KOPT-K1 (cell line): Measurements from ENCODE around the gene HOXD3.

ENCODE experiments used
- H3K27ac ChIP-seq: fragments of 200-600 bp; sonication (generic); 2 replicates; pipeline ENCODE4 v1.5.1; 2016; ENCODE audit warnings: antibody characterized with exemption, mild to moderate bottlenecking, low read depth, low read length; ENCODE audit not compliant: poor library complexity, severe bottlenecking
- H3K36me3 ChIP-seq: fragments of 200-600 bp; sonication (generic); 2 replicates; pipeline ENCODE4 v1.5.1; 2017; ENCODE audit warnings: antibody characterized with exemption, mild to moderate bottlenecking, low read length, moderate library complexity; ENCODE audit not compliant: insufficient read depth
- H3K9me3 ChIP-seq: fragments of 200-600 bp; sonication (generic); 2 replicates; pipeline ENCODE4 v1.5.1; 2017; ENCODE audit warnings: antibody characterized with exemption, low read length, mild to moderate bottlenecking; ENCODE audit not compliant: insufficient read depth, poor library complexity, severe bottlenecking

The HOXD3 gene

DNA sequence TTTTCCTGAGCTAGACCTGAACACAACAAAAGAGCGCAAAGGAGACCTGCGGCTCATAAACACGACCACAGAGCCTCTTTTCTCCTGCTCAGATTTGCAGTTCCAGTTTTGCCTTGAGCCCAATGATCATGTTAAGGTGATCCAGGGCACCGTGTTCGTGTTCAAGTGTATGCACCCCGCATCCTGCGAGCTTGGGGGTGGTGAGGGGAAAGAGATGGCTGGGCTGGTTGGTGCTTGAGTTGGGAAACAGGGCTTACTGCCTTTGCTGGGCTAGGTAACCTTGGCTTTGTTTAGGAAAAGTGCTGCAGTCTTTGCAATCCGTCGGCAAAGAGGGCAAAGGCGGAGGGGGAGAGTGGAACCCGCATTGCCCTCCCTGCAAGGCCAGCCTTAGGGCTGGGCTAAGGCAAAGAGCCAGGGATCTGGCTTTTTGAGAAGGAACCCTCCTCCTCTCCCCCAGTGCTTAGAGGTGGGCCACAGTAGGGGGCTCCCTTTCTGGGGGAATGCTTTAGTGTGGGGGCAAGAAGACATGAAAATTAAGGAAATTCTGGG is 39.2 kb upstream of the HOXD3 start:
- Histone ChIP-seq H3K36me3 (no peaks in the 10 kb centered on the region), H3K27ac (no peak overlapping the region), H3K9me3 (no peaks in the 10 kb centered on the region)

DNA sequence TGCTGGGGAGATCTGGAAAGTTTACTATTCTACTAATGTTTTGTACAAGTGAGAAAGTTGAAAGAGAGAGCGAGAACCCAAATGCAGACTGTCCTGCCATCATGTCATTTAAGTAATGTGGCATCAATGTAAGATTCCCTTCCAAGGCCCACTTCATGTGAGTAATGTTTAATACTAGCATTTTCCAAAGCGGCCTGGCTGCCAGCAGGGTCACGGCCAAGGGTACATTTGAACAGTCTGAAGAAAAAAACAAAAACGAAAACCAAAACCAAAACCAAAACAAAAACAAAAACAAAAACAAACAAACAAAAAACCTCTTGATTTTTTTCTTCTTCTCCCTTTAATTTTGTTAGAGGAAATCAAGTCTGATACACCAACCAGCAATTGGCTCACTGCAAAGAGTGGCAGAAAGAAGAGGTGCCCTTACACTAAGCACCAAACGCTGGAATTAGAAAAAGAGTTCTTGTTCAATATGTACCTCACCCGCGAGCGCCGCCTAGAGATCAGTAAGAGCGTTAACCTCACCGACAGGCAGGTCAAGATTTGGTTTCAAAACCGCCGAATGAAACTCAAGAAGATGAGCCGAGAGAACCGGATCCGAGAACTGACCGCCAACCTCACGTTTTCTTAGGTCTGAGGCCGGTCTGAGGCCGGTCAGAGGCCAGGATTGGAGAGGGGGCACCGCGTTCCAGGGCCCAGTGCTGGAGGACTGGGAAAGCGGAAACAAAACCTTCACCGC is 38.3 kb upstream of the HOXD3 start:
- H3K27ac ChIP-seq: no peak overlapping the region
- H3K9me3 ChIP-seq: no peaks in the 10 kb centered on the region
- no peaks in the 10 kb centered on the region for H3K36me3 ChIP-seq

DNA sequence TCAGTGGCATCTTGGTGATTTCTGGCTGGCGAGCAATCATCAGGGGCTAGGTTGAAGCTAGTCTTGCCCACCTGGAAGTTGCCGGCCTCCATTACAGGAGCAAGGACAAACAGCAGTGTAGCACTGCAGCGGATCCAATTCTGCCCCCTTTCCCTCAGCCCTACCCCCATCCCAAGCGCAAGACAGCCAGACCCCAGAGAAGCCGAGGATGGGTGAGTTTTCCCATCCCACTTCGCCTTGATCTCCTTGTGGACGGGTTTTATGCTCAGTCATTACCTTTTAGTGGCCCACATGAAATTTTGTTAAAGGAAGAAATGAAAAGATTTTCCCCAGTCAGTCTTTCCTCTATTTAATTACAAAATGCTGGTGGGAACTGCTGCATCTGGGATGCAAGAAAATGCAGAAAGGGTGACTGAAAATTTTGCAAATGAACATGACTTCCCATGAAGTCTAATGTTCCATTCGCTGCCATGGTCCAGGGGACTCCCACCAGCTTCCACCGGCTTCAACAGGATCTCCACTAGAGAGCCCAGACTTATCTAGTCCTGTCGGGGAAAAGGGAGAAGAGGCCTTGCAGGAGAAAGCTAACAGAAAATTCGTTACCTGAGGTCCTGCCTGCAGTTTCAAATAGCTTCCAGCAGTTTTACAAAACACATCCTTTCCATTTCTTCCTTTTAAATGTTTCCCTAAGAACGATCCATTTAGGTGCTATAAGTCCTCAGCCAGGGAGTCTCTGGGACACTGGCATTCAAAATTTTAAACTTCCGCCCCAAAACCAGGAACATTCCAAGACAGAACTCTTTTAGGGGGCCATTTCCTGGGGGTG is 36.5 kb upstream of the HOXD3 start:
- Histone ChIP-seq H3K27ac (no peak overlapping the region), H3K36me3 (no peaks in the 10 kb centered on the region), H3K9me3 (no peaks in the 10 kb centered on the region)

DNA sequence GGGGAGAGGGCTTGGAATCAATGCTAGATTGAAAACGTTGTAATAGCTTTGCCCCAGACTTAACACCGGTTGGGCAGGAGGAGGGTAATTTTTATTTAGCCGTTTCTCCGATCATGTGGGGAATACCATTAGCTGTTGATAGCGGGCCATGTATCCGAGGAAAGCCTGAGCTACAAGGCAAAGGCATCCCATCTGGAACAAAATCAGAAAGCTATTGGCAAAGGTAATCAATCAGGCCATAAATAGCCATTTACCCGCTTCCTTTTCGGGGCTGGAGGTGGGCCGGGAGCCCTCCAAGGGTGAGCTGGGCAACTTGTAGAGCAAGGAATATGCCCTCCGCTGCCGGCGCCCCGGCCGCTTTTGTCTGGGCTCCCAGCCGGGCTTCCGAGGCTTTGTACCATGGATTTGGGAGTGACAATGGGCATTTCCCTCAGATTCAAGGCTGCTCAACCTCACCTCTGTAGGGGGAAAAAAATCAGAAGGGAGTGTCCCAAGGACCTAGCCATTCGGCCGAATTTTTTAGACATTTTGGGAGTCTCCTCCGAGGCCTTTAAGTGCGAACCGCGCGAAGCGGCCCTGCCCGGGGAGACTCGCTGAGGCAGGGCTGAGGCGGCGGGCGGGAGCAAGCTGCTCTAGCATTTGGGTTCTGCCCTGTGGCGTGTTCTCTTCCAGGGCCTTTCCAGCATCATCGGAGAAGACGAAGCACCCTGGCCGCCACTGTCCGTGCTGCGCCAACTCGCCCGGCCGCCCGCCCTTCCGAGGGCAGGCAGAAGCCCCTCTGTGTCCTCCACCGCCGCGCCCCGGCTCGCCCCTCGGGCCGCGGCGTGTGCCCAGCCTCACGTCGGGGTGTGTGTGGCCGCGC is 35.7 kb upstream of the HOXD3 start:
- Histone ChIP-seq H3K27ac (no peak overlapping the region), H3K36me3 (no peaks in the 10 kb centered on the region), H3K9me3 (no peaks in the 10 kb centered on the region)

DNA sequence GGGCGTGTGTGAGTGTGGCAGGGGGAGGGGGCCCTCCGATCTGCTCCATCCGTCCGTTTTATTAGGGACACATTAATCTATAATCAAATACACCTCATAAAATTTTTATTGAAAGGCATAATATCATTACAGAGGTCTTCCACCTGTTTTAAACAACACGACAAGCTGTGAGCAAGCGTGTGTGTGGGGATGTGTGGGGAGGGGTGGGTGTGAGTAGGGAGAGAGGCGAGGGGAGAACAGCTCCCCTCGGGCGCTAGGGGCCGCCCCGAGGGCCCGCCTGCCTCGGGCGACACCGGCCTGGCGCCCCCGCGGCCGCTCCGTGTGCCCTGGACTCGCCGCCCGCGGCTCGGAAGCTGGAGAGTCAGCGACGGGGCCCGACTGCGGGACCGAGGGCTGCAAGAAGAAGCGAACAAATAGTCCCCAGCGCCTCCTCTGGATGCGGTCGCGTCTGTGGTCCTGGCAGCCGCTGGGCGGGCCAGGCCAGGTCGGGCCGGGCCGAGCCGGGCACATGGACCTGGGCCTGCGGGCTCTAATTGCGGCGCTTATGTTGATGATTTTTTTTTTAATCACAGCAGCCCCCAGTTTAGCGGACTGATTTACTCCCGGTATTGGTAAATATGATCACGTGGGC is 34.9 kb upstream of the HOXD3 start:
- no peaks in the 10 kb centered on the region for H3K36me3 ChIP-seq
- H3K27ac ChIP-seq: no peak overlapping the region
- H3K9me3 ChIP-seq: no peaks in the 10 kb centered on the region

DNA sequence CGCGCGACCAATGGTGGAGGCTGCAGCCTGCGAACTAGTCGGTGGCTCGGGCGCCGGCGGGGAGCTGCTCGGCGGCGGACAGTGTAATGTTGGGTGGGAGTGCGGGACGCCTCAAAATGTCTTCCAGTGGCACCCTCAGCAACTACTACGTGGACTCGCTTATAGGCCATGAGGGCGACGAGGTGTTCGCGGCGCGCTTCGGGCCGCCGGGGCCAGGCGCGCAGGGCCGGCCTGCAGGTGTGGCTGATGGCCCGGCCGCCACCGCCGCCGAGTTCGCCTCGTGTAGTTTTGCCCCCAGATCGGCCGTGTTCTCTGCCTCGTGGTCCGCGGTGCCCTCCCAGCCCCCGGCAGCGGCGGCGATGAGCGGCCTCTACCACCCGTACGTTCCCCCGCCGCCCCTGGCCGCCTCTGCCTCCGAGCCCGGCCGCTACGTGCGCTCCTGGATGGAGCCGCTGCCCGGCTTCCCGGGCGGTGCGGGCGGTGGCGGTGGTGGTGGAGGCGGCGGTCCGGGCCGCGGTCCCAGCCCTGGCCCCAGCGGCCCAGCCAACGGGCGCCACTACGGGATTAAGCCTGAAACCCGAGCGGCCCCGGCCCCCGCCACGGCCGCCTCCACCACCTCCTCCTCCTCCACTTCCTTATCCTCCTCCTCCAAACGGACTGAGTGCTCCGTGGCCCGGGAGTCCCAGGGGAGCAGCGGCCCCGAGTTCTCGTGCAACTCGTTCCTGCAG is 34.3 kb upstream of the HOXD3 start, which contains the start of gene HOXD9:
Gene HOXD9, plus strand, starts transcription at position 37 of the 728 bp plus-strand sequence. Its CDS starts 50 bp downstream, at position 87.
- Histone ChIP-seq H3K36me3 (no peaks in the 10 kb centered on the region), H3K9me3 (no peaks in the 10 kb centered on the region), H3K27ac (no peak within 1 kb of the TSS)

DNA sequence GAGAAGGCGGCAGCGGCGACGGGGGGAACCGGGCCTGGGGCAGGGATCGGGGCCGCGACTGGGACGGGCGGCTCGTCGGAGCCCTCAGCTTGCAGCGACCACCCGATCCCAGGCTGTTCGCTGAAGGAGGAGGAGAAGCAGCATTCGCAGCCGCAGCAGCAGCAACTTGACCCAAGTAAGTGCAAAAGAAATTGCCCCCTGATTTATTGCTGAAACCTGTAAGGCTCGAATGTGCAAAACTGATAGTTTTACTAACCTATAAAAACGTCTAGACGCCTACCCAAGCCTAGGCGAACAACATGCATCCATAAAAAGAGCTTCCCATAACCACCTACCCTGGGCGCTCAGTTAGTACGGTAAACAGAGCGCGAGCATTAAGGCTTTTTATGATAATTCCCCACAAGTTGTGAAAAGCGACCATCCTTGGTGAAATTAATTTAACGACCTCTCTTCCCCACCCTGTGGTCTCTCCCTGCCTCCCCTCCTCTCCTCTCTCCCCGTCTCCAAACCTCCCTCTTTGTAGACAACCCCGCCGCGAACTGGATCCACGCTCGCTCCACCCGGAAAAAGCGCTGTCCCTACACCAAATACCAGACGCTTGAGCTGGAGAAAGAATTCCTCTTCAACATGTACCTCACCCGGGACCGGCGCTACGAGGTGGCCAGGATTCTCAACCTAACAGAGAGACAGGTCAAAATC is 33.5 kb upstream of the HOXD3 start:
- no peaks in the 10 kb centered on the region for H3K36me3 ChIP-seq
- H3K9me3 ChIP-seq: no peaks in the 10 kb centered on the region
- H3K27ac ChIP-seq: no peak overlapping the region

DNA sequence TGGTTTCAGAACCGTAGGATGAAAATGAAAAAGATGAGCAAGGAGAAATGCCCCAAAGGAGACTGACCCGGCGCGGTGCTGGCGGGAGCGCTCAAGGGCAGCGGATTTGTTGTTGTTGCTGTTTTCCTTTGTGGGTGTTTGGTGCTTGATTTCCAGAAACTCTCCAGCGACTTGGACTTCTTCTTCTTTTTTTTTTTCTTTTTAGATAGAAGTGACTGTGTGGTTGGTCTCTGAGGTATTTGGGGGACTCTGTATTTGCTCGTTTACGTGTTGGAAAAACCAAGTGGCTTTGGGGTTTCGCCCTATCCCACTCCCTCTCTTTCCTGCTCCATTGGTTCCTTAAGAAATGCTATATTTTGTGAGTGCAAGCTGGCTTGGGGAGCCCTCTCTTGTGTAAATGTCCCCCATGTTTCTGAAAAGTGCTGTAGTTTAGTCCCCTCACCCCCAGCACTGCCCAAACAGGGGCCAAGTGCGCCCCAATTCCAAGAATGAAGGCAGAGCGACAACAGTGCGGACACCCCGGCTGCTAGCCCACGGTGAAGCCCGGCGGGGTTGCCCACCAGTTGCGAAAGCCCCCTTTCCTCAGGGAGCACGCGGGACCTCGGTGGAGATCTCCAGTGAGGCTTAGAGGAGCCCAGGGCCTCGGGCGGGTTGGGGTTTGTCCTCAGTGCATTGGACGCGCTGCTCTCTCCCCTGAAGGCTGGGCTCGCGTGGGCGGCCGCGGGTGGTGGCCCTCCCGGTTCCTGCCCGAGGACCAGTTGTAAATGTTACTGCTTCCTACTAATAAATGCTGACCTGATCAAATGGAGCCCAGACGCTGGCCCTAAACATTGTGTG is 32.8 kb upstream of the HOXD3 start:
- H3K36me3 ChIP-seq: no peaks in the 10 kb centered on the region
- no peaks in the 10 kb centered on the region for H3K9me3 ChIP-seq
- H3K27ac ChIP-seq: no peak overlapping the region

DNA sequence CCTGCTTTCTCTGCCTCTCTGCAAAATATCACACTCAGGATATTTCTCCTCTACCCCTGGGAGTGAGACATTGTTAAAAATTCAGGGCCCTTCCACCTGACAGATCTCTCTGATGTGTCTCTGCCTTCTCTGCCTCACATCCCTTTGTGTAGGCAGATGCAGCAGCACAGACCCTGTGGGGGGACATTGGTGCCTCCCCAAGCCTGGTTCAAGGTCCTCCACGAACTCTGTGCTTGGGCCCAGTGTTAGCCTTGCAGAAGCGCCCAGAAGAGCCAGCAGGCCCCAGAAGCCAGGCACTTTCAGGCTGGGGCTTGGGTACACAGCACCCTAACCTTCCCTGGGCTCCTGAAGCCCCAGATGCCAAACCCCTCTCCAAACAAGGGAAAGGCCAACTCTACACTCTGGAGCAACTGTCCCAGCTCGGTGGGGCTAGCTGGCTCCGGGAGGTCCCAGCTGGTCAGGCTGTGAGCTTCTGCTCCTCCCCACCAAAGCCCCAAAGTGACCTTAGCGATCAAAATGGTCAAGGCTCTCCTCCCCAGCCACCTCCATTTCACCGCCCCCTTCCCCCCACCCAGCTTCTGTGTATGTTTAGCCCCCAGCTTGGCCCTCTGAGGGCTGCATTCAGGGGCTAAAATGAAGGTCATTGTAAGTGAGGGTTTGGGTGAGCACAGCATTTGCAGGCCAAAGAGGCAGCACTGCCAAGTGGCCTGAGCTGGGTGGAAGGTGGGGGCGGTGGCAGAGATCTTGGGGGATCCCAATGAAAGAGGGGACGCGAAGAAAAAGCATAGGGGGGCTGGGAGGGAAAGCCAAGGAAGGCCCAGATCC is 31.9 kb upstream of the HOXD3 start:
- no peak overlapping the region for H3K27ac ChIP-seq
- no peaks in the 10 kb centered on the region for H3K36me3 ChIP-seq
- H3K9me3 ChIP-seq: no peaks in the 10 kb centered on the region

DNA sequence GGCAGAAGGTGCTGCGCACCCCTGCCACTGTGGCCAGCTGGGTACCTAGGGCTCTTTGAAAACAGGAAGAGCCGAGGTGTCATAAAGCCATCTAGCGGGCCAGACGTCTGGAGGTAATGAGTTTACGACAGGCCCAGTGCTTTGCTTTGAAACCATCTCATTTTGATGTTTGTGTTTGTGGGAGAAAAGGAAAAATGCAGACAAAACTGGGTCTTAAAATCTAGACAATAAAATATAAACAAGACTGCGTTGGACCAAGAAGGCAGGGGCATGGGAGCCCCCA is 31.4 kb upstream of the HOXD3 start:
- Histone ChIP-seq H3K36me3 (no peaks in the 10 kb centered on the region), H3K9me3 (no peaks in the 10 kb centered on the region), H3K27ac (no peak overlapping the region)

DNA sequence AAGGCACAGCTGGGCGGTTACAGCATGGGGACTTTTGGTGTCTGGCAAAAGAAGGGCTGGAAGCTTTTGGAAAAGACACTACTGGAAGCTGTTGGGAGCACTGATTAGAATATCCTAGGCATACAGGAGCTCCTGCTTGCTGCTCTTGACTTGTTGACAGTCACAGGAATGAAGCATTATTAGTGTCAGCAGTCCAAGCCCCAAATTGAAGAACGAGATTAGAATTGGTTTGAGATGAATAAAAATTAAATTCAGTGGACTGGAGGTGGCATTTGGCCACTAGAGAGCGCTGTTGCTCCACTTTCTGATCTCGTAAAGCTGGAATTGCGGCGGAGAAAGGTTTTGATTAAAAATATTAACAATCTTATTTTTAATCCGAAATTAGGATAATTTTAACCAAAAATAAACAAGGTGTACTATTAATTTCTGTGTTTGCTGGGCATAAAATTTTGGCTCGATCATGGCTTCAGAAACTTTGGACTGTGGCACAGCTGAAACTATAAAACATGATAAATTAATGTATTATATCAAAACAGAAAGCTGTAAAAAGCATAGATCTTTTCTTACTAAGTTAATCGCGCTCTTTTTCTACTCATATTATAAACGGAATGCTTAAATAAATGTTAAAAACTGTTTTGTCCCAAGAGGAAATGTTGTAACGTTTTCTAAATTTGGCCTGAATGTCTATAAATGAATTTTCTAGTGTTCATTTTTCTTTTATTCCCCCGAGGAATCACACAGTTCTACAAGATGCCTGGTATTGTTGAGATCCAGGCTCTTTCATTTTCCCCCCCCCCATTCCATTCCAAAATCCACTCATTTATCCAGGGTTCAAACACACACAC is 30.0 kb upstream of the HOXD3 start:
- no peaks in the 10 kb centered on the region for H3K36me3 ChIP-seq
- no peak overlapping the region for H3K27ac ChIP-seq
- H3K9me3 ChIP-seq: no peaks in the 10 kb centered on the region

DNA sequence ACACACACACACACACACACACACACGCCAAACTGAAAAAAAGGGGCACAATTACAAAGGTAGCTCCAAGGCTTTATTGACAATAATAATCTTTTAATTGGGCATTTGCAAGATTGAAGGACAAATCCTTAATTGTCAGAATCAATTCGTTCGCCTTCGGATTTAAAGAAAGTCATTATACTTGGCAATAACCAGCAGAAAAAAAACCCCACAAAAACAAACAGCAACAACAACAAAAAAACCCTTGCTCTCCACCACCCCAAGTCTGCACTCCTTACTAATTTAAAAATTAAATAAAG is 29.4 kb upstream of the HOXD3 start:
- no peak overlapping the region for H3K27ac ChIP-seq
- H3K36me3 ChIP-seq: no peaks in the 10 kb centered on the region
- H3K9me3 ChIP-seq: no peaks in the 10 kb centered on the region
